HepG2 (cell line): ENCODE data around the gene PRR22. TPM values are rescaled to one million over a fixed set of nuclear protein-coding genes. Genes with fewer than 3 reads are reported as not detected.

Experiments used
- AHR ChIP-seq: IDR thresholded peaks from 2 replicates; pipeline ENCODE4 v1.6.1; 2018; ENCODE audit warnings: missing genetic modification reagents, missing compliant biosample characterization
- DR1 ChIP-seq: sonication (generic); formaldehyde crosslinking; IDR thresholded peaks from 2 replicates; pipeline ENCODE4 v1.8.0; 2021; ENCODE audit warnings: mild to moderate bottlenecking, missing genetic modification reagents, inconsistent platforms
- HDAC1 ChIP-seq: sonication (generic); formaldehyde crosslinking; IDR thresholded peaks from 2 replicates; pipeline ENCODE4 v1.5.1; 2020; ENCODE audit warnings: mild to moderate bottlenecking, missing genetic modification reagents
- HDAC6 ChIP-seq: fragments of 200-600 bp; sonication (generic); IDR thresholded peaks from 2 replicates; pipeline ENCODE4 v1.7.0; 2017; ENCODE audit warnings: mild to moderate bottlenecking, antibody characterized with exemption, low read length, low read depth
- HOXA3 ChIP-seq: sonication (generic); formaldehyde crosslinking; IDR thresholded peaks from 2 replicates; pipeline ENCODE4 v1.5.0; 2020; ENCODE audit warnings: missing genetic modification reagents
- IRX3 ChIP-seq: sonication (generic); formaldehyde crosslinking; IDR thresholded peaks from 2 replicates; pipeline ENCODE4 v1.8.1; 2023; ENCODE audit warnings: mild to moderate bottlenecking, low read depth, missing genetic modification reagents, borderline replicate concordance
- REPIN1 ChIP-seq: sonication (generic); formaldehyde crosslinking; IDR thresholded peaks from 2 replicates; pipeline ENCODE4 v1.8.0; 2022; ENCODE audit warnings: missing genetic modification reagents, low read depth, mild to moderate bottlenecking, borderline replicate concordance
- SRSF9 ChIP-seq: fragments of 200-400 bp; formaldehyde crosslinking; IDR thresholded peaks from 2 replicates; pipeline ENCODE4 v1.6.1; 2018; ENCODE audit warnings: borderline replicate concordance, mild to moderate bottlenecking, low read depth, low read length; ENCODE audit not compliant: insufficient read depth, poor library complexity, severe bottlenecking
- STAG1 ChIP-seq: sonication (generic); formaldehyde crosslinking; IDR thresholded peaks from 2 replicates; pipeline ENCODE4 v1.4.0; 2020; ENCODE audit warnings: missing genetic modification reagents
- TCF7 ChIP-seq: sonication (generic); IDR thresholded peaks from 2 replicates; pipeline ENCODE4 v1.6.1; 2016; ENCODE audit warnings: antibody characterized with exemption, low read depth
- ZFX ChIP-seq: sonication (generic); formaldehyde crosslinking; IDR thresholded peaks from 2 replicates; pipeline ENCODE4 v1.4.0; 2020; ENCODE audit warnings: mild to moderate bottlenecking, low read depth, missing genetic modification reagents, moderate library complexity
- ZNF10 ChIP-seq: sonication (generic); formaldehyde crosslinking; IDR thresholded peaks from 2 replicates; pipeline ENCODE4 v1.4.0; 2020; ENCODE audit warnings: mild to moderate bottlenecking, low read depth, missing genetic modification reagents, borderline replicate concordance
- ZNF724P ChIP-seq: sonication (generic); formaldehyde crosslinking; IDR thresholded peaks from 2 replicates; pipeline ENCODE4 v1.8.0; 2022; ENCODE audit warnings: missing genetic modification reagents, borderline replicate concordance
- ZNF773 ChIP-seq: sonication (generic); formaldehyde crosslinking; IDR thresholded peaks from 2 replicates; pipeline ENCODE4 v1.4.0; 2020; ENCODE audit warnings: missing genetic modification reagents, borderline replicate concordance
- polyA plus RNA-seq, 8 experiments: library from polyadenylated mRNA; depleted of rRNA in 3 of 8; stranded (reverse) in 7 of 8; unstranded in 1 of 8; fragments of >200 nt; fragmentation: Illumina TruSeq in 4 of 8; extraction: Trizol in 4 of 8; gene quantifications; 2 replicates each; pipeline versions ENCODE4 v1.2.1 to v1.2.3, GENCODE V29; 2011 to 2016; ENCODE audit warnings: low read depth in 4 of 8, missing spikeins in 1 of 8, mixed read lengths in 1 of 8; ENCODE audit not compliant: insufficient read depth in 1 of 8
- total RNA-seq, 5 experiments: library from RNA; depleted of rRNA; stranded (reverse); fragments of >200 nt; fragmentation: Illumina TruSeq; extraction: Trizol; gene quantifications; 2 replicates each; pipeline ENCODE4 v1.2.3, GENCODE V29; 2016; ENCODE audit warnings: low read depth in 1 of 5
- TF ChIP-seq, protein P1 (sequence below), 2 experiments: sonication (generic) in 1 of 2; formaldehyde crosslinking in 1 of 2; IDR thresholded peaks; 2 replicates each; pipeline versions ENCODE4 v1.4.0 to v1.6.1; 2018 to 2020; ENCODE audit warnings: missing genetic modification reagents in 2 of 2, borderline replicate concordance in 1 of 2, low read depth in 1 of 2, mild to moderate bottlenecking in 1 of 2, missing biosample characterization in 1 of 2
- TF ChIP-seq, protein P2 (sequence below): sonication (generic); formaldehyde crosslinking; IDR thresholded peaks from 2 replicates; pipeline ENCODE4 v1.5.0; 2020; ENCODE audit warnings: mild to moderate bottlenecking, low read depth, missing genetic modification reagents, borderline replicate concordance
- TF ChIP-seq, protein P3 (sequence below): sonication (generic); formaldehyde crosslinking; IDR thresholded peaks from 2 replicates; pipeline ENCODE4 v1.5.1; 2020; ENCODE audit warnings: missing genetic modification reagents, mild to moderate bottlenecking, borderline replicate concordance
- TF ChIP-seq, protein P4 (sequence below): sonication (generic); formaldehyde crosslinking; IDR thresholded peaks from 2 replicates; pipeline ENCODE4 v1.4.0; 2020; ENCODE audit warnings: missing genetic modification reagents
- TF ChIP-seq, protein P5 (sequence below): sonication (generic); formaldehyde crosslinking; IDR thresholded peaks from 2 replicates; pipeline ENCODE4 v1.4.0; 2020; ENCODE audit warnings: mild to moderate bottlenecking, low read depth, missing genetic modification reagents
- TF ChIP-seq, protein P6 (sequence below): sonication (generic); formaldehyde crosslinking; IDR thresholded peaks from 2 replicates; pipeline ENCODE4 v1.9.0; 2021; ENCODE audit warnings: missing genetic modification reagents, borderline replicate concordance

Gene PRR22
- total and polyA plus RNA-seq, 2 of the 13 experiments (the other 11 are each of a cell fraction or from before 2014, with no cell fraction given), result 0.84 to 2.3 TPM

DNA sequence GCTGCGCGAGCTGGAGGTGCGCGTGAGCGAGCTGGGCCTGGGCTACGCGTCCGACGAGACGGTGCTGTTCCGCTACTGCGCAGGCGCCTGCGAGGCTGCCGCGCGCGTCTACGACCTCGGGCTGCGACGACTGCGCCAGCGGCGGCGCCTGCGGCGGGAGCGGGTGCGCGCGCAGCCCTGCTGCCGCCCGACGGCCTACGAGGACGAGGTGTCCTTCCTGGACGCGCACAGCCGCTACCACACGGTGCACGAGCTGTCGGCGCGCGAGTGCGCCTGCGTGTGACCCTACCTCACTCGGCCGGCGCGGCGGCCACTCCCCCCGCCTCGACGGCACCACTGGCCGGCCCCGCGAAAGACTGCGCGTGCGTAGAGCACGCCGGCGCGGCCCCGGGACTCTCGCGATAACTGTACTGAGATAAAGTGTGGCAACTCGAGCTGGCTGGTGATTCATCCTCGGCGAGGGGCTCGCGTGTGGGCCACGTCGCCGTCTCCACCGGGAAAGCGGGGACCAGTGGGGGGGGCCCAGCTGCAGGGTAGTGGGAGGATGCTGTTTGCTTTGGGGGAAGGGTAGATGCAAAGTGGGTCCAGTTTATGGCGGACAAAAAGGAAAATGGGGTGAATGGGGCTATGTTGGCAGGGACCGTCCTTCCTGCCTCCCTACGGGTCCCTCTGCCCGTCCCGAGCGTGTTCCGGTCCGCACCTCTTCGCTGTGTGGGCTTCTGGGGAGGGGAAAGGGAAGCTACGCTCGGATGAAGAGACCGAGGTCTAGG is 43.5 kb upstream of the PRR22 start (continued):
- TF ChIP-seq TCF7 (no peak), REPIN1 (CRISPR knock-in tag) (peak; percentile 92), ZNF773 (CRISPR knock-in tag) (no peak), SRSF9 (no peak), ZNF724P (no peak), IRX3 (CRISPR knock-in tag) (peak; percentile 83; the same call in 1 of the 2 replicates), AHR (CRISPR knock-in tag) (peak; percentile 90), STAG1 (peak; percentile 1; the same call in 1 of the 2 replicates), ZFX (CRISPR knock-in tag) (peak; percentile 86), ZNF10 (no peak), HDAC6 (no peak), HOXA3 (CRISPR knock-in tag) (peak; percentile 77; the same call in 1 of the 2 replicates), DR1 (peak; percentile 98), HDAC1 (CRISPR knock-in tag) (peak; percentile 71; the same call in 1 of the 2 replicates)
- TF ChIP-seq, protein P1, sequence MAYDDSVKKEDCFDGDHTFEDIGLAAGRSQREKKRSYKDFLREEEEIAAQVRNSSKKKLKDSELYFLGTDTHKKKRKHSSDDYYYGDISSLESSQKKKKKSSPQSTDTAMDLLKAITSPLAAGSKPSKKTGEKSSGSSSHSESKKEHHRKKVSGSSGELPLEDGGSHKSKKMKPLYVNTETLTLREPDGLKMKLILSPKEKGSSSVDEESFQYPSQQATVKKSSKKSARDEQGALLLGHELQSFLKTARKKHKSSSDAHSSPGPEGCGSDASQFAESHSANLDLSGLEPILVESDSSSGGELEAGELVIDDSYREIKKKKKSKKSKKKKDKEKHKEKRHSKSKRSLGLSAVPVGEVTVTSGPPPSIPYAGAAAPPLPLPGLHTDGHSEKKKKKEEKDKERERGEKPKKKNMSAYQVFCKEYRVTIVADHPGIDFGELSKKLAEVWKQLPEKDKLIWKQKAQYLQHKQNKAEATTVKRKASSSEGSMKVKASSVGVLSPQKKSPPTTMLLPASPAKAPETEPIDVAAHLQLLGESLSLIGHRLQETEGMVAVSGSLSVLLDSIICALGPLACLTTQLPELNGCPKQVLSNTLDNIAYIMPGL (CRISPR knock-in tag; IDR thresholded peaks at IDR 0.05; ENCODE audit: borderline replicate concordance in 1 of 2, low read depth in 1 of 2), result peak in 1 of 2 experiments; percentile 67; a peak in 3 of 4 replicates
- TF ChIP-seq, protein P2, sequence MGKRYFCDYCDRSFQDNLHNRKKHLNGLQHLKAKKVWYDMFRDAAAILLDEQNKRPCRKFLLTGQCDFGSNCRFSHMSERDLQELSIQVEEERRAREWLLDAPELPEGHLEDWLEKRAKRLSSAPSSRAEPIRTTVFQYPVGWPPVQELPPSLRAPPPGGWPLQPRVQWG (CRISPR knock-in tag), result no peak
- TF ChIP-seq, protein P3, sequence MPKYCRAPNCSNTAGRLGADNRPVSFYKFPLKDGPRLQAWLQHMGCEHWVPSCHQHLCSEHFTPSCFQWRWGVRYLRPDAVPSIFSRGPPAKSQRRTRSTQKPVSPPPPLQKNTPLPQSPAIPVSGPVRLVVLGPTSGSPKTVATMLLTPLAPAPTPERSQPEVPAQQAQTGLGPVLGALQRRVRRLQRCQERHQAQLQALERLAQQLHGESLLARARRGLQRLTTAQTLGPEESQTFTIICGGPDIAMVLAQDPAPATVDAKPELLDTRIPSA, result no peak
- TF ChIP-seq, protein P4, sequence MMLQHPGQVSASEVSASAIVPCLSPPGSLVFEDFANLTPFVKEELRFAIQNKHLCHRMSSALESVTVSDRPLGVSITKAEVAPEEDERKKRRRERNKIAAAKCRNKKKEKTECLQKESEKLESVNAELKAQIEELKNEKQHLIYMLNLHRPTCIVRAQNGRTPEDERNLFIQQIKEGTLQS (CRISPR knock-in tag), result peak; percentile 90
- TF ChIP-seq, protein P5, sequence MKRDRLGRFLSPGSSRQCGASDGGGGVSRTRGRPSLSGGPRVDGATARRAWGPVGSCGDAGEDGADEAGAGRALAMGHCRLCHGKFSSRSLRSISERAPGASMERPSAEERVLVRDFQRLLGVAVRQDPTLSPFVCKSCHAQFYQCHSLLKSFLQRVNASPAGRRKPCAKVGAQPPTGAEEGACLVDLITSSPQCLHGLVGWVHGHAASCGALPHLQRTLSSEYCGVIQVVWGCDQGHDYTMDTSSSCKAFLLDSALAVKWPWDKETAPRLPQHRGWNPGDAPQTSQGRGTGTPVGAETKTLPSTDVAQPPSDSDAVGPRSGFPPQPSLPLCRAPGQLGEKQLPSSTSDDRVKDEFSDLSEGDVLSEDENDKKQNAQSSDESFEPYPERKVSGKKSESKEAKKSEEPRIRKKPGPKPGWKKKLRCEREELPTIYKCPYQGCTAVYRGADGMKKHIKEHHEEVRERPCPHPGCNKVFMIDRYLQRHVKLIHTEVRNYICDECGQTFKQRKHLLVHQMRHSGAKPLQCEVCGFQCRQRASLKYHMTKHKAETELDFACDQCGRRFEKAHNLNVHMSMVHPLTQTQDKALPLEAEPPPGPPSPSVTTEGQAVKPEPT, result no peak
- TF ChIP-seq, protein P6, sequence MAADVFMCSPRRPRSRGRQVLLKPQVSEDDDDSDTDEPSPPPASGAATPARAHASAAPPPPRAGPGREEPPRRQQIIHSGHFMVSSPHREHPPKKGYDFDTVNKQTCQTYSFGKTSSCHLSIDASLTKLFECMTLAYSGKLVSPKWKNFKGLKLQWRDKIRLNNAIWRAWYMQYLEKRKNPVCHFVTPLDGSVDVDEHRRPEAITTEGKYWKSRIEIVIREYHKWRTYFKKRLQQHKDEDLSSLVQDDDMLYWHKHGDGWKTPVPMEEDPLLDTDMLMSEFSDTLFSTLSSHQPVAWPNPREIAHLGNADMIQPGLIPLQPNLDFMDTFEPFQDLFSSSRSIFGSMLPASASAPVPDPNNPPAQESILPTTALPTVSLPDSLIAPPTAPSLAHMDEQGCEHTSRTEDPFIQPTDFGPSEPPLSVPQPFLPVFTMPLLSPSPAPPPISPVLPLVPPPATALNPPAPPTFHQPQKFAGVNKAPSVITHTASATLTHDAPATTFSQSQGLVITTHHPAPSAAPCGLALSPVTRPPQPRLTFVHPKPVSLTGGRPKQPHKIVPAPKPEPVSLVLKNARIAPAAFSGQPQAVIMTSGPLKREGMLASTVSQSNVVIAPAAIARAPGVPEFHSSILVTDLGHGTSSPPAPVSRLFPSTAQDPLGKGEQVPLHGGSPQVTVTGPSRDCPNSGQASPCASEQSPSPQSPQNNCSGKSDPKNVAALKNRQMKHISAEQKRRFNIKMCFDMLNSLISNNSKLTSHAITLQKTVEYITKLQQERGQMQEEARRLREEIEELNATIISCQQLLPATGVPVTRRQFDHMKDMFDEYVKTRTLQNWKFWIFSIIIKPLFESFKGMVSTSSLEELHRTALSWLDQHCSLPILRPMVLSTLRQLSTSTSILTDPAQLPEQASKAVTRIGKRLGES (CRISPR knock-in tag), result no peak
